DND-41 (cell line): ENCODE data around the gene PLSCR4.

Experiments
- ATAC-seq: fragments of 200-7000 bp; cut with Tn5 transposase; 3 replicates; pipeline ENCODE4 v1.9.1; 2021; ENCODE audit warnings: low read depth; ENCODE audit not compliant: insufficient read depth
- DNase-seq: peaks from one replicate; pipeline ENCODE4 v3.0.0-alpha.2; 2020
- H2AFZ ChIP-seq: 2 replicates; pipeline ENCODE4 v1.6.0; 2012; ENCODE audit warnings: low read depth, low read length
- H3K27ac ChIP-seq: 2 replicates; pipeline ENCODE4 v1.5.1; 2012; ENCODE audit warnings: low read length, inconsistent platforms
- H3K27me3 ChIP-seq: fragments of 200-600 bp; sonication (generic); 2 replicates; pipeline ENCODE4 v1.6.0; 2012; ENCODE audit warnings: low read length, mild to moderate bottlenecking, inconsistent platforms; ENCODE audit not compliant: insufficient read depth, poor library complexity
- H3K36me3 ChIP-seq: 2 replicates; pipeline ENCODE4 v1.5.1; 2012; ENCODE audit warnings: low read length, inconsistent platforms; ENCODE audit not compliant: insufficient read depth
- H3K4me1 ChIP-seq: 2 replicates; pipeline ENCODE4 v1.5.1; 2012; ENCODE audit warnings: mild to moderate bottlenecking, low read length; ENCODE audit not compliant: insufficient read depth
- H3K4me2 ChIP-seq: 2 replicates; pipeline ENCODE4 v1.6.0; 2012; ENCODE audit warnings: mild to moderate bottlenecking, moderate library complexity, low read length, inconsistent platforms; ENCODE audit not compliant: insufficient read depth
- H3K4me3 ChIP-seq, 2 experiments: fragments of 200-600 bp in 1 of 2; shearing (Covaris generic) in 1 of 2; 2 replicates each; pipeline ENCODE4 v1.5.1; 2012 to 2016; ENCODE audit warnings: inconsistent platforms in 2 of 2, low read length in 2 of 2, mild to moderate bottlenecking in 2 of 2, low read depth in 1 of 2, moderate library complexity in 1 of 2
- H3K79me2 ChIP-seq: 2 replicates; pipeline ENCODE4 v1.6.0; 2012; ENCODE audit warnings: low read length, inconsistent platforms; ENCODE audit not compliant: insufficient read depth
- H3K9ac ChIP-seq: 2 replicates; pipeline ENCODE4 v1.6.0; 2012; ENCODE audit warnings: low read depth, mild to moderate bottlenecking, inconsistent platforms, low read length, moderate library complexity
- H3K9me3 ChIP-seq: 2 replicates; pipeline ENCODE4 v1.5.1; 2012; ENCODE audit warnings: low read length, moderate library complexity, mild to moderate bottlenecking, inconsistent platforms; ENCODE audit not compliant: insufficient read depth, severe bottlenecking
- H4K20me1 ChIP-seq: 2 replicates; pipeline ENCODE4 v1.6.0; 2012; ENCODE audit warnings: low read length; ENCODE audit not compliant: insufficient read depth
- EZH2 ChIP-seq: IDR thresholded peaks from 3 replicates; pipeline ENCODE4 v1.6.1; 2012; ENCODE audit warnings: borderline replicate concordance, low read depth, mild to moderate bottlenecking, moderate library complexity, low read length, inconsistent platforms; ENCODE audit not compliant: severe bottlenecking
- TF ChIP-seq, protein P1 (sequence below): IDR thresholded peaks from 2 replicates; pipeline ENCODE4 v1.5.1; 2012; ENCODE audit warnings: borderline replicate concordance, low read length, moderate library complexity, mild to moderate bottlenecking; ENCODE audit not compliant: poor library complexity, severe bottlenecking; ENCODE audit errors: extremely low read depth

PLSCR4 gene

DNA sequence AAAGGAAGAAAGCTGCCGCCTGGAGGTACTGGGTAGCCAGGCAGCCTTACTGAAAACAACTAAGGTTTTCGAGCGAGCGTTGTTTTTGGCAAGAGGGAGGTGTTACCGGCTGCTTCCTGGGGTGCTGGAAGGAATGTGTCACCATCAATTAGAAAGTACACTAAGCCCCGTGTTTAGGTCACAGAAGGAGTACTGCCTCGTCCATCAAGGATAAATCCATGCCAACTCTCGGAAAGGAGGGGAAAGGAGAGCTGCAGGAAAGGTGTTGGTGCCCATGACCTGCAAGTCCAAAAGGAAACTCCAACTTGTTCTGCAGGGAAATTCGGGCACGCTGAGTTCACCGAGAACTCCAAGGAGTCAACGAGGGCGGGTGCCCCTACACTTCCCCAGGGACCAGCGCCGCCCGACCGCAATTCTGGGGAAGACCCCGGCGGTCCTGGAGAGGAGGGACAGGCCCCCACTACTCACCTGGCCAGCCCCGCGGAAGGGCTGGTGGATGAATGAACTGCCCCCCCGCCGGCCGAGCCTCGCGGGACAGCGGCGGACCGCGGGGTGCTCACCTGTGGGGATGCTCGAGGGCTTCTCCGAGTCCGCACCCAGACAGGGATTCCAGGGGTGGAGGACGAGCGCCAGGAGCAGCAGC, 90.5 kb downstream of the PLSCR4 start:
- no peaks in the 10 kb centered on the region for H4K20me1 ChIP-seq
- H3K36me3 ChIP-seq = no peaks in the 10 kb centered on the region
- DNase-seq = no peak
- ATAC-seq = no peak
- no peaks in the 10 kb centered on the region for H3K79me2 ChIP-seq
- H3K4me2 ChIP-seq = no peak overlapping the region
- no peak overlapping the region for H3K27ac ChIP-seq
- H3K4me1 ChIP-seq = no peaks in the 10 kb centered on the region
- H3K27me3 ChIP-seq = no peaks in the 10 kb centered on the region
- H3K4me3 ChIP-seq = no peak overlapping the region
- TF ChIP-seq EZH2 = no peak
- TF ChIP-seq, protein P1, sequence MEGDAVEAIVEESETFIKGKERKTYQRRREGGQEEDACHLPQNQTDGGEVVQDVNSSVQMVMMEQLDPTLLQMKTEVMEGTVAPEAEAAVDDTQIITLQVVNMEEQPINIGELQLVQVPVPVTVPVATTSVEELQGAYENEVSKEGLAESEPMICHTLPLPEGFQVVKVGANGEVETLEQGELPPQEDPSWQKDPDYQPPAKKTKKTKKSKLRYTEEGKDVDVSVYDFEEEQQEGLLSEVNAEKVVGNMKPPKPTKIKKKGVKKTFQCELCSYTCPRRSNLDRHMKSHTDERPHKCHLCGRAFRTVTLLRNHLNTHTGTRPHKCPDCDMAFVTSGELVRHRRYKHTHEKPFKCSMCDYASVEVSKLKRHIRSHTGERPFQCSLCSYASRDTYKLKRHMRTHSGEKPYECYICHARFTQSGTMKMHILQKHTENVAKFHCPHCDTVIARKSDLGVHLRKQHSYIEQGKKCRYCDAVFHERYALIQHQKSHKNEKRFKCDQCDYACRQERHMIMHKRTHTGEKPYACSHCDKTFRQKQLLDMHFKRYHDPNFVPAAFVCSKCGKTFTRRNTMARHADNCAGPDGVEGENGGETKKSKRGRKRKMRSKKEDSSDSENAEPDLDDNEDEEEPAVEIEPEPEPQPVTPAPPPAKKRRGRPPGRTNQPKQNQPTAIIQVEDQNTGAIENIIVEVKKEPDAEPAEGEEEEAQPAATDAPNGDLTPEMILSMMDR = no peak
- H2AFZ ChIP-seq = no peak overlapping the region
- no peaks in the 10 kb centered on the region for H3K9me3 ChIP-seq
- no peak overlapping the region for H3K9ac ChIP-seq

DNA sequence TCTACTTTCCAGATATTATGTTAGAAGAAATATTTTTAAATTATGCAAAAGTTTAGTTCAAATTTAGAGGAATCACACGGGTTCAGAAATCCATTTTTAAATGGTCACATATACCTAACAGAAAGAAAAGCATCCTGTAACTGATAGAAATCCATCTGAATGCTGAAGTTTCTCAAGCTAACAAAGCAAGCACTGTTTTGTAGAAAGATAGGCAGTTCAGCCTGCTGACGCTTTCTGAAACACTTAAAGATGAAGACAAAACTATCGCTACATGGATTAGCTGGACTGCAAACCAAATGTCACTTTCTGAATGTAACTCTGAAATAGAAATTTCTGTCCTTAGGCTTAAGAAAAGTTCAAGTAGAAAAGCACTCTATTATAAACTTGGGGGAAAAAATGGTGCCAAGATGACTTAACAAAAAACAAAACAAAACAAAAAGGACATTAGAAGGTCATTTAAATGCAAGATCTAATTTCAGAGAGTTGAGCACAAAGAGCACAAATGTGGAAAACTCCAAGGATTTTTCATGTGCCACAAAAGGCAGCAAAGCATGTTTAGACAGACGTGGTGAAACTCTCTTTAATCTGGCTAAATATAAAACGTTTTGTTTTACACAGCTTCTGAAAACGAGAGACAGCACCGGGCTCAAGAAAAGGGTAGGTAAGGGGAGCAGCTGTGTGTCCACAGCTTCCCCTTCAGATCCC, 91.1 kb downstream of the PLSCR4 start:
- no peaks in the 10 kb centered on the region for H3K4me1 ChIP-seq
- H3K9me3 ChIP-seq = no peaks in the 10 kb centered on the region
- H3K4me2 ChIP-seq = no peak overlapping the region
- no peak overlapping the region for H2AFZ ChIP-seq
- no peak for TF ChIP-seq EZH2
- TF ChIP-seq, protein P1 = no peak
- H3K27me3 ChIP-seq = no peaks in the 10 kb centered on the region
- H3K4me3 ChIP-seq = no peak overlapping the region
- DNase-seq = no peak
- no peak for ATAC-seq
- no peaks in the 10 kb centered on the region for H3K79me2 ChIP-seq
- no peaks in the 10 kb centered on the region for H3K36me3 ChIP-seq
- H4K20me1 ChIP-seq = no peaks in the 10 kb centered on the region
- no peak overlapping the region for H3K27ac ChIP-seq
- no peak overlapping the region for H3K9ac ChIP-seq

DNA sequence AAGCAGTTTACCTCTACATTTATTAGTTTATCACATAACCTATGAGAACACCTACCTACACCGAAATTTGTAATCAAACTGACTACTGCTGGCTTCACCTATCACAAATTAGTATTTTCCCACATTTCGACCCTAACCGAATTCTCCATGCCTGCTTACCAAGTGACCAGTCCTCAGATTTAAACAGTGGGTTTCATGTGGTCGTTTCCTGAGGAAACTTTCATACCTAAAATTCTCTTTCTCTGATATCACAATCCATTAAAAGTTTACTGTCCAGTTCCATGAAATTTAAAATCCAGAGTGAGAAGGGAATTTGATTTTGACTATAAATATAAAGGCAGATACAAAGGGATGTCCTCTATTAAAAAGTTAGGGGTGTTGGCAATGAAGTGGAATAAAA, 91.9 kb downstream of the PLSCR4 start:
- ATAC-seq = no peak
- H4K20me1 ChIP-seq = no peaks in the 10 kb centered on the region
- no peaks in the 10 kb centered on the region for H3K79me2 ChIP-seq
- no peaks in the 10 kb centered on the region for H3K36me3 ChIP-seq
- DNase-seq = no peak
- no peaks in the 10 kb centered on the region for H3K4me1 ChIP-seq
- H3K9ac ChIP-seq = no peak overlapping the region
- no peak for TF ChIP-seq EZH2
- TF ChIP-seq, protein P1 = no peak
- no peak overlapping the region for H3K4me2 ChIP-seq
- no peak overlapping the region for H3K27ac ChIP-seq
- H3K27me3 ChIP-seq = no peaks in the 10 kb centered on the region
- no peaks in the 10 kb centered on the region for H3K9me3 ChIP-seq
- H2AFZ ChIP-seq = no peak overlapping the region
- H3K4me3 ChIP-seq = no peak overlapping the region
